SK-N-SH (cell line): ENCODE data around the gene ARHGAP36.

Experiments used
- ELF1 ChIP-seq: IDR thresholded peaks from 2 replicates; pipeline ENCODE4 v1.4.0; 2012
- EZH2phosphoT487 ChIP-seq: fragments of 200-600 bp; sonication (generic); IDR thresholded peaks from 2 replicates; pipeline ENCODE4 v1.6.1; 2017; ENCODE audit warnings: low read depth, mixed run types, mild to moderate bottlenecking, antibody characterized with exemption, moderate library complexity, borderline replicate concordance
- FOSL2 ChIP-seq: IDR thresholded peaks from 2 replicates; pipeline ENCODE4 v1.4.0; 2012; ENCODE audit warnings: low read depth, mild to moderate bottlenecking, moderate library complexity, borderline replicate concordance
- JUND ChIP-seq: IDR thresholded peaks from 2 replicates; pipeline ENCODE4 v1.4.0; 2012
- NRF1 ChIP-seq: IDR thresholded peaks from 2 replicates; pipeline ENCODE4 v1.6.1; 2012; ENCODE audit warnings: low read depth, mild to moderate bottlenecking, low read length
- SMC3 ChIP-seq: IDR thresholded peaks from 2 replicates; pipeline ENCODE4 v1.6.1; 2012; ENCODE audit warnings: low read depth, low read length, improper control_type of control experiment
- TAF1 ChIP-seq: IDR thresholded peaks from 2 replicates; pipeline ENCODE4 v1.6.1; 2012; ENCODE audit warnings: low read depth, mild to moderate bottlenecking, low read length, moderate library complexity, borderline replicate concordance
- TEAD4 ChIP-seq: IDR thresholded peaks from 2 replicates; pipeline ENCODE4 v1.4.0; 2012; ENCODE audit warnings: mild to moderate bottlenecking, borderline replicate concordance; ENCODE audit not compliant: insufficient read depth
- YY1 ChIP-seq: IDR thresholded peaks from 2 replicates; pipeline ENCODE4 v1.4.0; 2012; ENCODE audit warnings: low read depth, mild to moderate bottlenecking
- TF ChIP-seq, protein P1 (sequence below): fragments of 200-600 bp; sonication (generic); IDR thresholded peaks from 2 replicates; pipeline ENCODE4 v1.6.1; 2017; ENCODE audit warnings: antibody characterized with exemption, mild to moderate bottlenecking, moderate library complexity
- TF ChIP-seq, protein P2 (sequence below): IDR thresholded peaks from 2 replicates; pipeline ENCODE4 v1.4.0; 2012; ENCODE audit warnings: low read depth, borderline replicate concordance
- TF ChIP-seq, protein P3 (sequence below): IDR thresholded peaks from 2 replicates; pipeline ENCODE4 v1.4.0; 2012; ENCODE audit warnings: low read depth
- TF ChIP-seq, protein P4 (sequence below): IDR thresholded peaks from 2 replicates; pipeline ENCODE4 v1.4.0; 2012; ENCODE audit warnings: low read depth, borderline replicate concordance

DNA sequence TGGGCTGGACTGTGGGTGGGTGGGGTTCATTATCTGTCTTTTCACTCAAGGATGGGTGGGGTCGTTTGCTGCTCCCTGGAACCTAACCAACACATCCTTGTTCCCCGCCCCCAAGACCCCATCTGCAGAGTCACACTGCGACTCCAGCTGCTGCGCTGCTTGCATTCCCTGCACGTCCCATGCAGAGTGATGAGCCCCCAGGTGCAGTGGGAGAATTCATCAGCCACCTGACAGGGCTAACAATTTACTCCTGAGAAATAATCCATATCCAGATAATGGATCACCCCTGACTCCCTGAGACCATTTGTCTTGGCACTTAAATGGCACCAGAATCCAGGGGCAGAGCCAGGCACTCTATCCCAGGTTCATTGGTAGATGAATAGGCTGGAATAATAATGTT is 12.4 kb upstream of the ARHGAP36 start:
- TF ChIP-seq TAF1 = no peak
- TF ChIP-seq, protein P1, sequence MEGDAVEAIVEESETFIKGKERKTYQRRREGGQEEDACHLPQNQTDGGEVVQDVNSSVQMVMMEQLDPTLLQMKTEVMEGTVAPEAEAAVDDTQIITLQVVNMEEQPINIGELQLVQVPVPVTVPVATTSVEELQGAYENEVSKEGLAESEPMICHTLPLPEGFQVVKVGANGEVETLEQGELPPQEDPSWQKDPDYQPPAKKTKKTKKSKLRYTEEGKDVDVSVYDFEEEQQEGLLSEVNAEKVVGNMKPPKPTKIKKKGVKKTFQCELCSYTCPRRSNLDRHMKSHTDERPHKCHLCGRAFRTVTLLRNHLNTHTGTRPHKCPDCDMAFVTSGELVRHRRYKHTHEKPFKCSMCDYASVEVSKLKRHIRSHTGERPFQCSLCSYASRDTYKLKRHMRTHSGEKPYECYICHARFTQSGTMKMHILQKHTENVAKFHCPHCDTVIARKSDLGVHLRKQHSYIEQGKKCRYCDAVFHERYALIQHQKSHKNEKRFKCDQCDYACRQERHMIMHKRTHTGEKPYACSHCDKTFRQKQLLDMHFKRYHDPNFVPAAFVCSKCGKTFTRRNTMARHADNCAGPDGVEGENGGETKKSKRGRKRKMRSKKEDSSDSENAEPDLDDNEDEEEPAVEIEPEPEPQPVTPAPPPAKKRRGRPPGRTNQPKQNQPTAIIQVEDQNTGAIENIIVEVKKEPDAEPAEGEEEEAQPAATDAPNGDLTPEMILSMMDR = no peak
- TF ChIP-seq, protein P2, sequence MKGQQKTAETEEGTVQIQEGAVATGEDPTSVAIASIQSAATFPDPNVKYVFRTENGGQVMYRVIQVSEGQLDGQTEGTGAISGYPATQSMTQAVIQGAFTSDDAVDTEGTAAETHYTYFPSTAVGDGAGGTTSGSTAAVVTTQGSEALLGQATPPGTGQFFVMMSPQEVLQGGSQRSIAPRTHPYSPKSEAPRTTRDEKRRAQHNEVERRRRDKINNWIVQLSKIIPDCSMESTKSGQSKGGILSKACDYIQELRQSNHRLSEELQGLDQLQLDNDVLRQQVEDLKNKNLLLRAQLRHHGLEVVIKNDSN = no peak
- no peak for TF ChIP-seq FOSL2
- TF ChIP-seq, protein P3, sequence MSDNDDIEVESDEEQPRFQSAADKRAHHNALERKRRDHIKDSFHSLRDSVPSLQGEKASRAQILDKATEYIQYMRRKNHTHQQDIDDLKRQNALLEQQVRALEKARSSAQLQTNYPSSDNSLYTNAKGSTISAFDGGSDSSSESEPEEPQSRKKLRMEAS = no peak
- TF ChIP-seq TEAD4 = no peak
- no peak for TF ChIP-seq ELF1
- TF ChIP-seq JUND = no peak
- no peak for TF ChIP-seq SMC3
- TF ChIP-seq, protein P4, sequence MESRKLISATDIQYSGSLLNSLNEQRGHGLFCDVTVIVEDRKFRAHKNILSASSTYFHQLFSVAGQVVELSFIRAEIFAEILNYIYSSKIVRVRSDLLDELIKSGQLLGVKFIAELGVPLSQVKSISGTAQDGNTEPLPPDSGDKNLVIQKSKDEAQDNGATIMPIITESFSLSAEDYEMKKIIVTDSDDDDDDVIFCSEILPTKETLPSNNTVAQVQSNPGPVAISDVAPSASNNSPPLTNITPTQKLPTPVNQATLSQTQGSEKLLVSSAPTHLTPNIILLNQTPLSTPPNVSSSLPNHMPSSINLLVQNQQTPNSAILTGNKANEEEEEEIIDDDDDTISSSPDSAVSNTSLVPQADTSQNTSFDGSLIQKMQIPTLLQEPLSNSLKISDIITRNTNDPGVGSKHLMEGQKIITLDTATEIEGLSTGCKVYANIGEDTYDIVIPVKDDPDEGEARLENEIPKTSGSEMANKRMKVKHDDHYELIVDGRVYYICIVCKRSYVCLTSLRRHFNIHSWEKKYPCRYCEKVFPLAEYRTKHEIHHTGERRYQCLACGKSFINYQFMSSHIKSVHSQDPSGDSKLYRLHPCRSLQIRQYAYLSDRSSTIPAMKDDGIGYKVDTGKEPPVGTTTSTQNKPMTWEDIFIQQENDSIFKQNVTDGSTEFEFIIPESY = no peak
- TF ChIP-seq NRF1 = no peak
- no peak for TF ChIP-seq YY1
- no peak for TF ChIP-seq EZH2phosphoT487
